ENCODE measurements around the gene ACSL5.

ACSL5 gene

GRCh38 chr10:112373912-112374338 is at the start of gene ACSL5:
Gene ACSL5, plus strand, starts transcription at chr10:112374116. Its CDS starts 20,831 bp downstream, at chr10:112394947.
- DNase-seq, result no peak

GRCh38 chr10:112327678-112328077 is 46.2 kb upstream of the ACSL5 start:
- no peak for DNase-seq

GRCh38 chr10:112330162-112330561 is 43.8 kb upstream of the ACSL5 start:
- no peak for DNase-seq

GRCh38 chr10:112330607-112331160 is 43.2 kb upstream of the ACSL5 start:
- DNase-seq, result no peak

GRCh38 chr10:112332022-112332421 is 41.9 kb upstream of the ACSL5 start:
- no peak for DNase-seq

GRCh38 chr10:112332509-112333228 is 41.2 kb upstream of the ACSL5 start:
- no peak for DNase-seq

GRCh38 chr10:112333452-112333851 is 40.5 kb upstream of the ACSL5 start:
- no peak for DNase-seq

- DNase-seq, result no peak
Measured at GRCh38 chr10:112335111-112335867, 38.6 kb upstream of the ACSL5 start.

- no peak for DNase-seq
Measured at GRCh38 chr10:112335868-112336265, 38.0 kb upstream of the ACSL5 start.

- DNase-seq, result no peak
Measured at GRCh38 chr10:112336556-112337201, 37.2 kb upstream of the ACSL5 start.

- no peak for DNase-seq
Measured at GRCh38 chr10:112338957-112339356, 35.0 kb upstream of the ACSL5 start.

GRCh38 chr10:112340601-112341000 is 33.3 kb upstream of the ACSL5 start:
- DNase-seq, result no peak

- DNase-seq, result no peak
Measured at GRCh38 chr10:112343056-112343806, 30.7 kb upstream of the ACSL5 start.

- no peak for DNase-seq
Measured at GRCh38 chr10:112344261-112344660, 29.7 kb upstream of the ACSL5 start.

GRCh38 chr10:112345202-112345601 is 28.7 kb upstream of the ACSL5 start:
- no peak for DNase-seq

GRCh38 chr10:112345743-112346142 is 28.2 kb upstream of the ACSL5 start:
- no peak for DNase-seq

GRCh38 chr10:112346774-112347173 is 27.1 kb upstream of the ACSL5 start:
- DNase-seq, result no peak

GRCh38 chr10:112347709-112348671 is 25.9 kb upstream of the ACSL5 start:
- no peak for DNase-seq

- no peak for DNase-seq
Measured at GRCh38 chr10:112348759-112349158, 25.2 kb upstream of the ACSL5 start.

GRCh38 chr10:112349521-112350085 is 24.3 kb upstream of the ACSL5 start:
- no peak for DNase-seq

- DNase-seq, result no peak
Measured at GRCh38 chr10:112351146-112351545, 22.8 kb upstream of the ACSL5 start.

Measured in Kasumi-1 (cell line).